ENCODE measurements around the gene INO80.

DNA sequence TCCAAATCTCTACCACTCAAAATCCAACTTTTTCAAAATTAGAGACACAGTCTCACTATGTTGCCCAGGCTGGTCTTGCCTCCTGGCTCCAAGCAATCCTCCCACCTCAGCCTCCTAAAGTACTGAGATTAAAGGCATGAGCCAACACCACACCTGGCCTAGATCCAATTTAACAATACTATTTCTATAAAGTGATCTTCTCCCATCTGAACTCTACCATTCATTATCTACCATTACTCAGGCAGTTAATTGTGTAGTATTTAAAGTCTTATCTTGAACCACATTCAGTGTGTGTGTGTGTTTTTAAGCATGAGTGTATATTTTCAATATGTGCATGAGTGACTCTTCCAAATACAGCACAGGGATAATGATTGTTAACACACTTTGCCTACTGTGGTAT lies 77.0 kb downstream of the INO80 start:
- TF ChIP-seq, protein P1, sequence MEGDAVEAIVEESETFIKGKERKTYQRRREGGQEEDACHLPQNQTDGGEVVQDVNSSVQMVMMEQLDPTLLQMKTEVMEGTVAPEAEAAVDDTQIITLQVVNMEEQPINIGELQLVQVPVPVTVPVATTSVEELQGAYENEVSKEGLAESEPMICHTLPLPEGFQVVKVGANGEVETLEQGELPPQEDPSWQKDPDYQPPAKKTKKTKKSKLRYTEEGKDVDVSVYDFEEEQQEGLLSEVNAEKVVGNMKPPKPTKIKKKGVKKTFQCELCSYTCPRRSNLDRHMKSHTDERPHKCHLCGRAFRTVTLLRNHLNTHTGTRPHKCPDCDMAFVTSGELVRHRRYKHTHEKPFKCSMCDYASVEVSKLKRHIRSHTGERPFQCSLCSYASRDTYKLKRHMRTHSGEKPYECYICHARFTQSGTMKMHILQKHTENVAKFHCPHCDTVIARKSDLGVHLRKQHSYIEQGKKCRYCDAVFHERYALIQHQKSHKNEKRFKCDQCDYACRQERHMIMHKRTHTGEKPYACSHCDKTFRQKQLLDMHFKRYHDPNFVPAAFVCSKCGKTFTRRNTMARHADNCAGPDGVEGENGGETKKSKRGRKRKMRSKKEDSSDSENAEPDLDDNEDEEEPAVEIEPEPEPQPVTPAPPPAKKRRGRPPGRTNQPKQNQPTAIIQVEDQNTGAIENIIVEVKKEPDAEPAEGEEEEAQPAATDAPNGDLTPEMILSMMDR (IDR thresholded peaks at IDR 0.05) = no peak
- no peak for TF ChIP-seq POLR2A (IDR thresholded peaks at IDR 0.05)
